PC-9 (cell line): ENCODE data around the gene SH3BGRL3. TPM values are rescaled to one million over a fixed set of nuclear protein-coding genes. Genes with fewer than 3 reads are reported as not detected.

Source experiments
- BruUV-seq: library from RNA; stranded (reverse); fragments of 400-500 nt; replicated peaks from 2 replicates; lab custom pipeline; 2021; lab: Mats Ljungman, UMichigan
- CTCF ChIA-PET: fragments of 300-600 bp; sonication (Branson Sonifier 250); formaldehyde crosslinking; loops from one replicate; lab custom pipeline; 2022; ENCODE audit warnings: antibody characterized with exemption; lab: Charles Lee
- POLR2A ChIA-PET: fragments of 300-600 bp; sonication (Branson Sonifier 250); formaldehyde crosslinking; loops from one replicate; lab custom pipeline; 2022; ENCODE audit warnings: antibody characterized with exemption; ENCODE audit not compliant: unreplicated experiment; lab: Charles Lee
- DNase-seq, 2 experiments: peaks; one replicate each; pipeline versions ENCODE4 v3.0.0 to v3.0.0-alpha.2; 2015 to 2022; ENCODE audit warnings: mixed read lengths in 1 of 2
- H2AFZ ChIP-seq: fragments of 200-600 bp; sonication (generic); 2 replicates; pipeline ENCODE4 v1.8.1; 2017; ENCODE audit warnings: antibody characterized with exemption
- H3F3A ChIP-seq: fragments of 200-600 bp; sonication (generic); 2 replicates; pipeline ENCODE4 v1.8.1; 2017; ENCODE audit warnings: antibody characterized with exemption, mild to moderate bottlenecking, low read depth; ENCODE audit not compliant: insufficient read depth
- H3K27ac ChIP-seq: fragments of 200-600 bp; sonication (generic); 2 replicates; pipeline ENCODE4 v1.6.1; 2016; ENCODE audit warnings: mixed run types
- H3K27me3 ChIP-seq: fragments of 200-600 bp; sonication (generic); 2 replicates; pipeline ENCODE4 v1.6.1; 2016; ENCODE audit warnings: low read depth, mixed run types; ENCODE audit not compliant: insufficient read depth
- H3K36me3 ChIP-seq: fragments of 200-600 bp; sonication (generic); 2 replicates; pipeline ENCODE4 v1.6.1; 2016; ENCODE audit warnings: low read depth, mixed run types
- H3K4me1 ChIP-seq: fragments of 200-600 bp; sonication (generic); replicated peaks from 2 replicates; pipeline ENCODE4 v1.6.1; 2016; ENCODE audit warnings: mixed run types; ENCODE audit not compliant: insufficient read depth
- H3K4me2 ChIP-seq: fragments of 200-600 bp; sonication (generic); 2 replicates; pipeline ENCODE4 v1.6.1; 2017; ENCODE audit warnings: mixed run types
- H3K4me3 ChIP-seq: fragments of 200-600 bp; sonication (generic); 2 replicates; pipeline ENCODE4 v1.6.1; 2016; ENCODE audit warnings: mixed run types
- H3K79me2 ChIP-seq: fragments of 200-600 bp; sonication (generic); 2 replicates; pipeline ENCODE4 v1.6.1; 2017; ENCODE audit warnings: low read depth, mixed run types
- H3K9me2 ChIP-seq: fragments of 200-600 bp; sonication (generic); 2 replicates; pipeline ENCODE4 v1.8.1; 2017; ENCODE audit warnings: mild to moderate bottlenecking; ENCODE audit not compliant: insufficient read depth
- H3K9me3 ChIP-seq: fragments of 200-600 bp; sonication (generic); 2 replicates; pipeline ENCODE4 v1.8.1; 2016; ENCODE audit warnings: low read depth; ENCODE audit not compliant: insufficient read depth
- H4K20me1 ChIP-seq: fragments of 200-600 bp; sonication (generic); 2 replicates; pipeline ENCODE4 v1.8.1; 2017; ENCODE audit not compliant: insufficient read depth
- EZH2 ChIP-seq: fragments of 200-600 bp; sonication (generic); IDR thresholded peaks from 2 replicates; pipeline ENCODE4 v1.8.0; 2017; ENCODE audit warnings: antibody characterized with exemption, low read depth
- intact Hi-C: fragments of 100-400 bp; cut with micrococcal nuclease; formaldehyde crosslinking; loops from one replicate; pipeline ENCODE4 v1.10.0; 2022; ENCODE audit not compliant: unreplicated experiment
- total RNA-seq: library from RNA; stranded (reverse); gene quantifications from 2 replicates; pipeline ENCODE4 v1.2.3, GENCODE V29; 2021
- TF ChIP-seq, protein P1 (sequence below): fragments of 200-600 bp; sonication (generic); conservative IDR thresholded peaks from 2 replicates; pipeline ENCODE4 v1.6.1; 2017; ENCODE audit warnings: mixed run types, antibody characterized with exemption, mild to moderate bottlenecking, moderate library complexity

The SH3BGRL3 gene
- total RNA-seq, 1 experiment from 2014 or later, result 206 TPM

- peak; percentile 42 to 86 for DNase-seq
- Histone ChIP-seq H3K4me3 (no peak overlapping the region), H3F3A (no peaks in the 10 kb centered on the region), H3K9me3 (no peaks in the 10 kb centered on the region), H3K4me2 (no peak overlapping the region), H3K79me2 (no peaks in the 10 kb centered on the region), H3K27me3 (no peaks in the 10 kb centered on the region), H3K4me1 (no peaks in the 10 kb centered on the region), H3K36me3 (no peaks in the 10 kb centered on the region), H3K9me2 (no peaks in the 10 kb centered on the region), H4K20me1 (no peaks in the 10 kb centered on the region), H2AFZ (no peak overlapping the region), H3K27ac (no peak overlapping the region)
- no peak for TF ChIP-seq EZH2
- TF ChIP-seq, protein P1, sequence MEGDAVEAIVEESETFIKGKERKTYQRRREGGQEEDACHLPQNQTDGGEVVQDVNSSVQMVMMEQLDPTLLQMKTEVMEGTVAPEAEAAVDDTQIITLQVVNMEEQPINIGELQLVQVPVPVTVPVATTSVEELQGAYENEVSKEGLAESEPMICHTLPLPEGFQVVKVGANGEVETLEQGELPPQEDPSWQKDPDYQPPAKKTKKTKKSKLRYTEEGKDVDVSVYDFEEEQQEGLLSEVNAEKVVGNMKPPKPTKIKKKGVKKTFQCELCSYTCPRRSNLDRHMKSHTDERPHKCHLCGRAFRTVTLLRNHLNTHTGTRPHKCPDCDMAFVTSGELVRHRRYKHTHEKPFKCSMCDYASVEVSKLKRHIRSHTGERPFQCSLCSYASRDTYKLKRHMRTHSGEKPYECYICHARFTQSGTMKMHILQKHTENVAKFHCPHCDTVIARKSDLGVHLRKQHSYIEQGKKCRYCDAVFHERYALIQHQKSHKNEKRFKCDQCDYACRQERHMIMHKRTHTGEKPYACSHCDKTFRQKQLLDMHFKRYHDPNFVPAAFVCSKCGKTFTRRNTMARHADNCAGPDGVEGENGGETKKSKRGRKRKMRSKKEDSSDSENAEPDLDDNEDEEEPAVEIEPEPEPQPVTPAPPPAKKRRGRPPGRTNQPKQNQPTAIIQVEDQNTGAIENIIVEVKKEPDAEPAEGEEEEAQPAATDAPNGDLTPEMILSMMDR, result peak; percentile 80
- no TSS peak for BruUV-seq
- ChIA-PET CTCF (interaction anchor here (0.6 to 1.6 kb wide), 6 partner anchors 10 to 152 kb away, joined by 3 to 7 read pairs (median 3); partner anchors contain the start of genes C1orf232 and ZNF593), POLR2A (interaction anchor here (1.0 kb wide), 1 partner anchor 111 kb away, joined by 4 read pairs; the partner anchor contains the start of gene DHDDS)
- intact Hi-C loops, result loop anchor here (1.0 to 5.0 kb wide), 5 partner anchors 42 to 284 kb away; no protein-coding TSS in a partner anchor
These were observed 41.6 kb downstream of the SH3BGRL3 start for GRCh38 chr1:26321315-26322041.

- H3K36me3 ChIP-seq, result no peaks in the 10 kb centered on the region
- no peaks in the 10 kb centered on the region for H3K4me1 ChIP-seq
- H3K9me3 ChIP-seq, result no peaks in the 10 kb centered on the region
- H3K27ac ChIP-seq, result no peak overlapping the region
- H3K27me3 ChIP-seq, result no peaks in the 10 kb centered on the region
- no peak overlapping the region for H3K4me2 ChIP-seq
- H3K4me3 ChIP-seq, result no peak overlapping the region
- DNase-seq, result no peak
- no peaks in the 10 kb centered on the region for H3F3A ChIP-seq
- no TSS peak for BruUV-seq
- TF ChIP-seq, protein P1, result no peak
- H4K20me1 ChIP-seq, result no peaks in the 10 kb centered on the region
- H3K9me2 ChIP-seq, result no peaks in the 10 kb centered on the region
- no peak overlapping the region for H2AFZ ChIP-seq
- CTCF ChIA-PET, result interaction anchor here (0.6 to 1.6 kb wide), 5 partner anchors 10 to 153 kb away, joined by 3 to 7 read pairs (median 3); partner anchors contain the start of genes C1orf232 and ZNF593
- intact Hi-C loops, result loop anchor here (5.0 kb wide), 1 partner anchor 285 kb away; no protein-coding TSS in a partner anchor
- no peaks in the 10 kb centered on the region for H3K79me2 ChIP-seq
- POLR2A ChIA-PET, result interaction anchor here (1.0 kb wide), 1 partner anchor 110 kb away, joined by 4 read pairs; the partner anchor contains the start of gene DHDDS
These were observed 42.1 kb downstream of the SH3BGRL3 start for GRCh38 chr1:26322042-26322331.

DNA sequence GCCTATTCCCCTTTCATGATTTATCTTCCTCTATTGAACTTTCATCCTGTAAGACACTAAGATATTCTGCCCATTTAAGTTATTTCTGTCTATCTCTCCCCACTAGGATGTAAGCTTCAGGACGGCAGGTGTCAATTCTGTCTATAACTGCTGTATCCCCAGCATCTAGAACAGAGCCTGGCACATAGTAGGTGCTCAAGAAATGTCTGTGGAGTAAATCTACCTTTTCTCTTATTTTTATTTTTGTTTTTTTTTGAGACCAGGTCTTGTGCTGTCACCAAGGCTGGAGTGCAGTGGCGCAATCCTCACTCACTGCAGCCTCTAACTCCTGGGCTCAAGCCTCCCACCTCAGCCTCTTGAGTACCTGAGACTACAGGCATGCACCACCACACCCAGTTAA lies 43.5 kb downstream of the SH3BGRL3 start:
- CTCF ChIA-PET, result interaction anchor here (1.1 kb wide), 1 partner anchor 48 kb away, joined by 5 read pairs; no protein-coding TSS in a partner anchor
- intact Hi-C loops, result loop anchor here (5.0 kb wide), 1 partner anchor 286 kb away; no protein-coding TSS in a partner anchor

More for the DNA sequence above, 43.5 kb downstream of the SH3BGRL3 start:
- DNase-seq, result no peak
- H3K27me3 ChIP-seq, result no peaks in the 10 kb centered on the region
- H3F3A ChIP-seq, result no peaks in the 10 kb centered on the region
- no peak overlapping the region for H3K4me3 ChIP-seq
- no peaks in the 10 kb centered on the region for H3K9me2 ChIP-seq
- no peak for TF ChIP-seq EZH2
- TF ChIP-seq, protein P1, result no peak
- no peaks in the 10 kb centered on the region for H3K9me3 ChIP-seq
- no peak overlapping the region for H3K4me2 ChIP-seq
- no peaks in the 10 kb centered on the region for H4K20me1 ChIP-seq
- H2AFZ ChIP-seq, result no peak overlapping the region
- no peaks in the 10 kb centered on the region for H3K36me3 ChIP-seq
- no TSS peak for BruUV-seq
- POLR2A ChIA-PET, result interaction anchor here (0.6 kb wide), 1 partner anchor 148 kb away, joined by 3 read pairs; no protein-coding TSS in a partner anchor
- no peak overlapping the region for H3K27ac ChIP-seq
- H3K79me2 ChIP-seq, result no peaks in the 10 kb centered on the region
- no peaks in the 10 kb centered on the region for H3K4me1 ChIP-seq
